ENCODE measurements around the gene AQP12B. TPM values are rescaled to one million over a fixed set of nuclear protein-coding genes. Genes with fewer than 3 reads are reported as not detected.
"Not testable (repeated sequence)": the region's sequence is repeated elsewhere in the genome, so short reads cannot be mapped to it uniquely, and the experiment has no call there.

Gene AQP12B
- total RNA-seq = not detected in 3 replicates

- H3K27ac Mint-ChIP-seq; DNase-seq (ENCODE audit: low spot score in 2 of 2, unreplicated experiment in 2 of 2); H3K36me3 Mint-ChIP-seq; H3K27me3 Mint-ChIP-seq (ENCODE audit: low read depth); H3K9me3 Mint-ChIP-seq; H3K4me3 Mint-ChIP-seq: not testable (repeated sequence)
- peaks cover 16% of the 10 kb centered on the region for H3K4me1 Mint-ChIP-seq
Measured at GRCh38 chr2:240682431-240683224, at the start of gene AQP12B. Gene AQP12B (minus strand): TSS chr2:240682885. CDS start chr2:240682837, 48 bp downstream.

GRCh38 chr2:240732184-240732583 is 49.5 kb upstream of the AQP12B start:
- DNase-seq (ENCODE audit: low spot score in 2 of 2, unreplicated experiment in 2 of 2) = no peak
- Mint-ChIP-seq H3K27ac (no peak overlapping the region), H3K36me3 (no peaks in the 10 kb centered on the region), H3K4me3 (no peak overlapping the region), H3K27me3 (ENCODE audit: low read depth) (no peaks in the 10 kb centered on the region), H3K4me1 (peaks cover under 1% of the 10 kb centered on the region), H3K9me3 (no peaks in the 10 kb centered on the region)
- TF ChIP-seq CTCF (IDR thresholded peaks at IDR 0.05; ENCODE audit: unreplicated experiment) = no peak

- Mint-ChIP-seq H3K27me3 (ENCODE audit: low read depth) (no peaks in the 10 kb centered on the region), H3K4me3 (no peak overlapping the region), H3K27ac (no peak overlapping the region), H3K36me3 (peaks cover 3% of the 10 kb centered on the region), H3K4me1 (no peaks in the 10 kb centered on the region), H3K9me3 (no peaks in the 10 kb centered on the region)
- TF ChIP-seq CTCF (IDR thresholded peaks at IDR 0.05; ENCODE audit: unreplicated experiment) = no peak
- DNase-seq (ENCODE audit: low spot score in 2 of 2, unreplicated experiment in 2 of 2) = no peak
Measured at GRCh38 chr2:240731178-240731545, 48.5 kb upstream of the AQP12B start.

- H3K9me3 Mint-ChIP-seq = no peaks in the 10 kb centered on the region
- no peaks in the 10 kb centered on the region for H3K4me1 Mint-ChIP-seq
- DNase-seq (ENCODE audit: low spot score in 2 of 2, unreplicated experiment in 2 of 2) = no peak
- H3K27ac Mint-ChIP-seq = peak overlapping the region; percentile 39
- TF ChIP-seq CTCF (IDR thresholded peaks at IDR 0.05; ENCODE audit: unreplicated experiment) = no peak
- no peaks in the 10 kb centered on the region for H3K27me3 Mint-ChIP-seq (ENCODE audit: low read depth)
- H3K4me3 Mint-ChIP-seq = no peak overlapping the region
- peaks cover 3% of the 10 kb centered on the region for H3K36me3 Mint-ChIP-seq
Measured at GRCh38 chr2:240730501-240731177, 48.0 kb upstream of the AQP12B start.

- no peak for TF ChIP-seq CTCF (IDR thresholded peaks at IDR 0.05; ENCODE audit: unreplicated experiment)
- Mint-ChIP-seq H3K27me3 (ENCODE audit: low read depth) (no peaks in the 10 kb centered on the region), H3K4me3 (no peak overlapping the region), H3K4me1 (no peaks in the 10 kb centered on the region), H3K36me3 (peaks cover 3% of the 10 kb centered on the region), H3K27ac (no peak overlapping the region), H3K9me3 (no peaks in the 10 kb centered on the region)
- no peak for DNase-seq (ENCODE audit: low spot score in 2 of 2, unreplicated experiment in 2 of 2)
Measured at GRCh38 chr2:240728827-240729226, 46.1 kb upstream of the AQP12B start.

GRCh38 chr2:240728361-240728760 is 45.7 kb upstream of the AQP12B start:
- Mint-ChIP-seq H3K36me3 (peaks cover 3% of the 10 kb centered on the region), H3K9me3 (no peaks in the 10 kb centered on the region), H3K4me3 (no peak overlapping the region), H3K27me3 (ENCODE audit: low read depth) (no peaks in the 10 kb centered on the region), H3K27ac (no peak overlapping the region), H3K4me1 (no peaks in the 10 kb centered on the region)
- no peak for TF ChIP-seq CTCF (IDR thresholded peaks at IDR 0.05; ENCODE audit: unreplicated experiment)
- no peak for DNase-seq (ENCODE audit: low spot score in 2 of 2, unreplicated experiment in 2 of 2)

Measured in mesothelial cell of epicardium (in vitro differentiated cells).